Duodenal mucosa (tissue), 2 donors: Measurements from ENCODE around the gene RIN3.

Experiments used
- H3K27ac ChIP-seq: one replicate; pipeline ENCODE4 v1.7.0; 2013; ENCODE audit warnings: low read depth, low read length
- H3K27me3 ChIP-seq, 2 donors: one replicate each; pipeline ENCODE4 v1.7.0; 2013; ENCODE audit warnings: low read length in 2 of 2, control low read depth in 1 of 2; ENCODE audit not compliant: insufficient read depth in 2 of 2, control insufficient read depth in 1 of 2
- H3K36me3 ChIP-seq, 2 donors: one replicate each; pipeline ENCODE4 v1.7.0; 2013; ENCODE audit warnings: low read length in 2 of 2, control low read depth in 1 of 2; ENCODE audit not compliant: insufficient read depth in 2 of 2, control insufficient read depth in 1 of 2
- H3K4me1 ChIP-seq, 2 donors: one replicate each; pipeline ENCODE4 v1.7.0; 2013; ENCODE audit warnings: low read length in 2 of 2, control low read depth in 1 of 2; ENCODE audit not compliant: insufficient read depth in 2 of 2, control insufficient read depth in 1 of 2
- H3K4me3 ChIP-seq, 2 donors: one replicate each; pipeline ENCODE4 v1.7.0; 2013; ENCODE audit warnings: low read length in 2 of 2, low read depth in 1 of 2
- H3K9ac ChIP-seq, 2 donors: one replicate each; pipeline ENCODE4 v1.7.0; 2013; ENCODE audit warnings: low read length in 2 of 2, low read depth in 1 of 2
- H3K9me3 ChIP-seq, 2 donors: one replicate each; pipeline ENCODE4 v1.7.0; 2013; ENCODE audit warnings: low read length in 2 of 2, control low read depth in 1 of 2; ENCODE audit not compliant: control insufficient read depth in 1 of 2

RIN3 gene

GRCh38 chr14:92658684-92659083, 145.1 kb downstream of the RIN3 start:
- peaks cover 0 to 50% of the 10 kb centered on the region in 2 donors for H3K36me3 ChIP-seq
- no peak overlapping the region for H3K27ac ChIP-seq
- no peaks in the 10 kb centered on the region for H3K27me3 ChIP-seq
- H3K9me3 ChIP-seq = no peaks in the 10 kb centered on the region
- no peak overlapping the region for H3K9ac ChIP-seq
- peaks cover 0 to 10% of the 10 kb centered on the region in 2 donors for H3K4me1 ChIP-seq
- no peak overlapping the region for H3K4me3 ChIP-seq

- H3K9ac ChIP-seq = no peak overlapping the region
- H3K4me3 ChIP-seq = no peak overlapping the region
- H3K4me1 ChIP-seq = peaks cover 0 to 10% of the 10 kb centered on the region in 2 donors
- no peaks in the 10 kb centered on the region for H3K9me3 ChIP-seq
- no peaks in the 10 kb centered on the region for H3K27me3 ChIP-seq
- no peak overlapping the region for H3K27ac ChIP-seq
- H3K36me3 ChIP-seq = peaks cover 0 to 53% of the 10 kb centered on the region in 2 donors
Observed at GRCh38 chr14:92659765-92660561, 146.4 kb downstream of the RIN3 start.

DNA sequence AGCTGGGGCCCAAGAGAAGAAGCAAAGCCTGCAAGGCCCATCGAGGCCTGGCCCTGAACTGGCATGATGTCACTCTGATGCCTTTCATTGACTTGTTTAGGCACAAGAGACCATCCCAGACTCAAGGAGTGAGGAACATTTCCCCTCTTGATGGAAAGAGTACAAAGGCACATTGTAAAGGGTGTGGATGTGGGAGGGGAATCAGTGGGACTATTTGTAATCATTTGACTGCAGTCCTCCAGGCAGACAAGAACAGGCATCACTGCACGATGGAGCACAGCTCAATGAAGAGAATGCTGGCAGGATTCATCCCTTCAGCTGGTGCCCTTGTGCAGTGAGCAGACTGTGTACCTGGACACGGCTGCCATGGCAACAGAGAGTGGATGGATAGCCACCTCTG, 147.0 kb downstream of the RIN3 start:
- Histone ChIP-seq H3K4me1 (peaks cover 0 to 10% of the 10 kb centered on the region in 2 donors), H3K9me3 (no peaks in the 10 kb centered on the region), H3K27me3 (no peaks in the 10 kb centered on the region), H3K36me3 (peaks cover 0 to 50% of the 10 kb centered on the region in 2 donors), H3K4me3 (no peak overlapping the region), H3K27ac (no peak overlapping the region), H3K9ac (no peak overlapping the region)

DNA sequence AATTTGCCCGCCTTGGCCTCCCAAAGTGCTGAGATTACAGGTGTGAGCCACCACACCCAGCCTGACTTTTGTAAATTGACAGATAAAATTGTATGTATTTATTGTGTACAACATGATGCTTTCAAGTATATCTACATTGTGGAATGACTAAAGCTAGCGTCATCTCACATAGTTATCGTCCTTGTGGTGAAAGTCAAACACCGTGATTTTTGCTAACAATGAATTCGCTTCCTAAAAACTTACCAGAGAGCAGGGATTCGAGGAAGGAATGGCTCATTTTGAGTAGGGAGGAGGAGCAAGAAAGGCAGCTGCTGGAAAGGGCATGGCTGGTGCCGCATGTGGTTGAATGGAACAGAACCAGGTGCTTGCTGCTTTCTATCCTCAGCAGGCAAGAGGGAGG, 149.5 kb downstream of the RIN3 start:
- Histone ChIP-seq H3K9ac (no peak overlapping the region), H3K27me3 (no peaks in the 10 kb centered on the region), H3K4me3 (no peak overlapping the region), H3K27ac (no peak overlapping the region), H3K36me3 (peaks cover 5 to 40% of the 10 kb centered on the region in 2 donors), H3K4me1 (peaks cover 0 to 6% of the 10 kb centered on the region in 2 donors), H3K9me3 (no peaks in the 10 kb centered on the region)

DNA sequence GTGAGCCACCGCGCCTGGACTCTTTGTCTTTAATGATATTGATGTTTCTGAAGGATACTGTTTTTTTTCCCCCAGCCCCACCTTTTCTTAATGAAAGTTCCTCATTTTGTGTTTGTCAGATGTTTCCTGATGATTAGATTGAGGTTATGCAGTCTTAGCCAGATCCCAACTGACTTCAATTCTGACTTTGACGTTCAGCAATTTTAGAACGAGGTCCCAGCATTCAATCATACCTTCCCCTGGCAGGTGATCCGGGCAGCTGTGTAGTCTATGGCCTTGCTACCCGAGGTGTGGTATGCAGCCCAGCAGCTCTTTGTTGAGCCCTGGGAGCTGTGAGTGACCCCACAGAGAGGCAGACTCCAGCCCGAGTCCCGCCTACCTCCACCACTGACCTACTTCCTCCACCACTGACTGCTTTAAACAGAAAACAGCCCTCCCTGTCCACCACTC, 152.1 kb downstream of the RIN3 start:
- Histone ChIP-seq H3K4me3 (no peak overlapping the region), H3K27ac (no peak overlapping the region), H3K9ac (no peak overlapping the region), H3K36me3 (peaks cover 5 to 26% of the 10 kb centered on the region in 2 donors), H3K4me1 (peaks cover 0 to 4% of the 10 kb centered on the region in 2 donors), H3K9me3 (no peaks in the 10 kb centered on the region), H3K27me3 (no peaks in the 10 kb centered on the region)

- Histone ChIP-seq H3K4me3 (no peak overlapping the region), H3K36me3 (peaks cover 5 to 20% of the 10 kb centered on the region in 2 donors), H3K27me3 (no peaks in the 10 kb centered on the region), H3K9me3 (no peaks in the 10 kb centered on the region), H3K4me1 (peaks cover 0 to 4% of the 10 kb centered on the region in 2 donors), H3K9ac (no peak overlapping the region), H3K27ac (no peak overlapping the region)
Observed at GRCh38 chr14:92666251-92666650, 152.7 kb downstream of the RIN3 start.

DNA sequence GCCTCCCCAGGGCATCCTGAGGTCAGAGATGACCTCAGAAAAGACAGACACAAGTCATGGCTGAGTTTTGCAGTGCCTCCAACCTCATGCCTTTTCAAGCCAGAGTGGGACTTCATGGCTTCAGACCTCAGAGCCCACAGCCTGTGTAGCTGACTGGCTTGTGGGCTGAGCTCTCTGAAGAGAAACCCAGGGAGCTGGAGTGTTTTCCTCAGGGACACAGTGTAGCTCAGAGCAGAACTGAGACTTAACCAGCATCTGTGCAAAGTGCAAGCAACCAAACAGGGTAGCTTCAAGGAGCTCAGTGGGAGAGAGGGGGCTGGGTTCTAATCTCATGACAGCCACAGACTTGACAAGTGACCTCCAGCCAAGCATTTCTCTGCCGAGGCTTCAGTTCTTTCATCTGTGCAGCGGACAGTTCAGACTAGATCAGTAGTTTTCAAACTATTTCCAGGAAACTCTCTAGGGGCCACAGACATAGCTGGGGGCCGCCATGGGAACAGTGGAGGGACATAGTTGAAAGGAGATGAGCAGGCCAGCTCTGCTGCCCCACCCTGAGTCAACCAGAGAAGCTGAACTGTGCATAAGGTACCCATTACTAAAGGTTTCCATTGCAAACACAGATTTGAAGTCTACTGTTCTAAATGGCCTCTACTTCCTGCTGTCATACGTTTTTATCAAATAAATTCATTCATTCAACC, 154.8 kb downstream of the RIN3 start:
- Histone ChIP-seq H3K27me3 (no peaks in the 10 kb centered on the region), H3K4me3 (no peak overlapping the region)

DNA sequence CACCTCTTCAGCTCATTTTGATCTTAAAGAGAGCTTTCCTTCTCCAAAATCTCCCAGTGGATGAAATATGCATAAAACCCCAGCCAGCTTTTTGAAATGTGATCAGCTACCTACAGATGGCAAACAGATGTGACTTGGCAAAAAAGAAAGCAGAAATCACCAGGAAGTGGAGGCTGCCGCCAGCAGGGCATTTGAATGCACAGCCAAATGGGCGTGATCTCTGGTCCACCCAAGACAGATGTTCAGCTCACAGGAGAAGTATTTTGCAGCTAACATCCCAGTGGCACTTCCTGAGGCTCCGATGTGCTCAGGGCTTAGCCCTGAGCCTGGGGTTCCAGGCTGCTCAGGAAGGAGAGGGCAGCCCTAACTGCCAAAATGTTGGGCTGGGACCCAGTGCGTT, 156.6 kb downstream of the RIN3 start:
- Histone ChIP-seq H3K4me1 (peaks cover 0 to 4% of the 10 kb centered on the region in 2 donors), H3K36me3 (peaks cover 5 to 18% of the 10 kb centered on the region in 2 donors), H3K9me3 (no peaks in the 10 kb centered on the region), H3K27me3 (no peaks in the 10 kb centered on the region), H3K4me3 (no peak overlapping the region), H3K9ac (no peak overlapping the region), H3K27ac (no peak overlapping the region)

More for the DNA sequence above, 154.8 kb downstream of the RIN3 start:
- Histone ChIP-seq H3K9me3 (no peaks in the 10 kb centered on the region), H3K9ac (no peak overlapping the region), H3K27ac (no peak overlapping the region), H3K4me1 (peaks cover 0 to 4% of the 10 kb centered on the region in 2 donors), H3K36me3 (peaks cover 5 to 17% of the 10 kb centered on the region in 2 donors)

- Histone ChIP-seq H3K36me3 (peaks cover 5 to 18% of the 10 kb centered on the region in 2 donors), H3K9me3 (no peaks in the 10 kb centered on the region), H3K9ac (no peak overlapping the region), H3K4me1 (peaks cover 0 to 4% of the 10 kb centered on the region in 2 donors), H3K4me3 (no peak overlapping the region), H3K27ac (no peak overlapping the region), H3K27me3 (no peaks in the 10 kb centered on the region)
Observed at GRCh38 chr14:92670643-92671366, 157.2 kb downstream of the RIN3 start.
